ENCODE data around the gene GNAQ. TPM values are rescaled to one million over a fixed set of nuclear protein-coding genes. Genes with fewer than 3 reads are reported as not detected.

GNAQ gene
- polyA plus RNA-seq, 1 donor (not counting 4 experiments of a cell fraction or from before 2014, with no cell fraction given), result 64.3 TPM

- no peaks in the 10 kb centered on the region for H4K20me1 ChIP-seq (ENCODE audit: control insufficient read depth, extremely low read depth, insufficient read depth, low read length)
- FAIRE-seq, result no peak
- peak overlapping the region; percentile 31 for H3K4me2 ChIP-seq (ENCODE audit: control insufficient read depth, extremely low read depth, insufficient read depth, low read depth, low read length)
- H3K27me3 ChIP-seq (ENCODE audit: control insufficient read depth, extremely low read depth, insufficient read depth, low read length), result no peaks in the 10 kb centered on the region
- H3K9ac ChIP-seq (ENCODE audit: control insufficient read depth, extremely low read depth, insufficient read depth, low read length), result no peak overlapping the region
- TF ChIP-seq CTCF (optimal IDR thresholded peaks at IDR 0.05 in 1 of 3, IDR thresholded peaks at IDR 0.05 in 1 of 3, conservative IDR thresholded peaks at IDR 0.05 in 1 of 3; ENCODE audit: extremely low read depth in 1 of 3, insufficient read depth in 2 of 3, low read length in 3 of 3) (no peak), EZH2 (IDR thresholded peaks at IDR 0.05; ENCODE audit: low read length) (no peak)
- H3K36me3 ChIP-seq (ENCODE audit: control insufficient read depth in 2 of 2, extremely low read depth in 1 of 2, insufficient read depth in 2 of 2, low read length in 2 of 2), result peaks cover 0 to 1% of the 10 kb centered on the region in 2 experiments
- DNase-seq (ENCODE audit: low read depth, low spot score), result no peak
- H3K27ac ChIP-seq (ENCODE audit: control insufficient read depth, insufficient read depth, low read length), result no peak overlapping the region
- dilution Hi-C loops (cut with MboI; ENCODE audit: extremely low pct_ligation_motif_present, low sequenced_read_pairs), result no loop called here
- peaks cover 2% of the 10 kb centered on the region for H3K9me1 ChIP-seq (ENCODE audit: control insufficient read depth, extremely low read depth, insufficient read depth, low read length)
- no peaks in the 10 kb centered on the region for H3K9me3 ChIP-seq (ENCODE audit: control insufficient read depth, low read depth, low read length)
- H3K4me3 ChIP-seq (ENCODE audit: control insufficient read depth in 2 of 3, extremely low read depth in 1 of 3, insufficient read depth in 2 of 3, low read depth in 1 of 3, low read length in 3 of 3), result no peak overlapping the region
- peaks cover 13% of the 10 kb centered on the region for H3K4me1 ChIP-seq (ENCODE audit: control insufficient read depth, extremely low read depth, insufficient read depth, low read length)
- H3K79me2 ChIP-seq (ENCODE audit: control insufficient read depth, insufficient read depth, low read length), result peaks cover 14% of the 10 kb centered on the region
- H2AFZ ChIP-seq (ENCODE audit: control insufficient read depth, low read length), result no peak overlapping the region
Observed at GRCh38 chr9:77847059-77847499, 184.5 kb downstream of the GNAQ start.

- H3K27ac ChIP-seq (ENCODE audit: control insufficient read depth, insufficient read depth, low read length), result no peak overlapping the region
- H3K36me3 ChIP-seq (ENCODE audit: control insufficient read depth in 2 of 2, extremely low read depth in 1 of 2, insufficient read depth in 2 of 2, low read length in 2 of 2), result peaks cover 0 to 3% of the 10 kb centered on the region in 2 experiments
- FAIRE-seq, result no peak
- H3K9me1 ChIP-seq (ENCODE audit: control insufficient read depth, extremely low read depth, insufficient read depth, low read length), result peaks cover 2% of the 10 kb centered on the region
- H3K4me2 ChIP-seq (ENCODE audit: control insufficient read depth, extremely low read depth, insufficient read depth, low read depth, low read length), result no peak overlapping the region
- H4K20me1 ChIP-seq (ENCODE audit: control insufficient read depth, extremely low read depth, insufficient read depth, low read length), result no peaks in the 10 kb centered on the region
- no peaks in the 10 kb centered on the region for H3K27me3 ChIP-seq (ENCODE audit: control insufficient read depth, extremely low read depth, insufficient read depth, low read length)
- no peak overlapping the region for H3K9ac ChIP-seq (ENCODE audit: control insufficient read depth, extremely low read depth, insufficient read depth, low read length)
- H3K79me2 ChIP-seq (ENCODE audit: control insufficient read depth, insufficient read depth, low read length), result peaks cover 14% of the 10 kb centered on the region
- no peak for DNase-seq (ENCODE audit: low read depth, low spot score)
- H3K9me3 ChIP-seq (ENCODE audit: control insufficient read depth, low read depth, low read length), result no peaks in the 10 kb centered on the region
- no peak overlapping the region for H2AFZ ChIP-seq (ENCODE audit: control insufficient read depth, low read length)
- no peak overlapping the region for H3K4me3 ChIP-seq (ENCODE audit: control insufficient read depth in 2 of 3, extremely low read depth in 1 of 3, insufficient read depth in 2 of 3, low read depth in 1 of 3, low read length in 3 of 3)
- TF ChIP-seq CTCF (optimal IDR thresholded peaks at IDR 0.05 in 1 of 3, IDR thresholded peaks at IDR 0.05 in 1 of 3, conservative IDR thresholded peaks at IDR 0.05 in 1 of 3; ENCODE audit: extremely low read depth in 1 of 3, insufficient read depth in 2 of 3, low read length in 3 of 3) (no peak), EZH2 (IDR thresholded peaks at IDR 0.05; ENCODE audit: low read length) (no peak)
- dilution Hi-C loops (cut with MboI; ENCODE audit: extremely low pct_ligation_motif_present, low sequenced_read_pairs), result no loop called here
- H3K4me1 ChIP-seq (ENCODE audit: control insufficient read depth, extremely low read depth, insufficient read depth, low read length), result peaks cover 16% of the 10 kb centered on the region
Observed at GRCh38 chr9:77844415-77844814, 187.2 kb downstream of the GNAQ start.

Measured in keratinocyte (primary cell).